Right ventricle myocardium superior (tissue), 1 donor: ENCODE data around the gene PPP1R9B. TPM values are rescaled to one million over a fixed set of nuclear protein-coding genes. Genes with fewer than 3 reads are reported as not detected.

Experiments
- ATAC-seq: fragments of 200-7000 bp; cut with Tn5 transposase; one replicate; pipeline ENCODE4 v1.9.1; 2020; ENCODE audit warnings: mild to moderate bottlenecking; ENCODE audit not compliant: poor library complexity
- DNase-seq: peaks from one replicate; pipeline ENCODE4 v3.0.0-alpha.2; 2020
- intact Hi-C: fragments of 100-400 bp; cut with DNase I; formaldehyde crosslinking; loops from one replicate; pipeline ENCODE4 v1.11.2; 2022
- total RNA-seq: library from RNA; stranded (reverse); fragmentation: NEBNext Ultra II Directional; extraction: Animal tissue kit (Norgen Biotek cat#: 25700); gene quantifications from one replicate; pipeline ENCODE4 v1.2.1, GENCODE V29; 2021
- donor health status: DM: no; HTN: yes; CAD: no; lungs with severe emphysema.

The PPP1R9B gene
- total RNA-seq, 1 donor from 2014 or later, result 35.4 TPM

DNA sequence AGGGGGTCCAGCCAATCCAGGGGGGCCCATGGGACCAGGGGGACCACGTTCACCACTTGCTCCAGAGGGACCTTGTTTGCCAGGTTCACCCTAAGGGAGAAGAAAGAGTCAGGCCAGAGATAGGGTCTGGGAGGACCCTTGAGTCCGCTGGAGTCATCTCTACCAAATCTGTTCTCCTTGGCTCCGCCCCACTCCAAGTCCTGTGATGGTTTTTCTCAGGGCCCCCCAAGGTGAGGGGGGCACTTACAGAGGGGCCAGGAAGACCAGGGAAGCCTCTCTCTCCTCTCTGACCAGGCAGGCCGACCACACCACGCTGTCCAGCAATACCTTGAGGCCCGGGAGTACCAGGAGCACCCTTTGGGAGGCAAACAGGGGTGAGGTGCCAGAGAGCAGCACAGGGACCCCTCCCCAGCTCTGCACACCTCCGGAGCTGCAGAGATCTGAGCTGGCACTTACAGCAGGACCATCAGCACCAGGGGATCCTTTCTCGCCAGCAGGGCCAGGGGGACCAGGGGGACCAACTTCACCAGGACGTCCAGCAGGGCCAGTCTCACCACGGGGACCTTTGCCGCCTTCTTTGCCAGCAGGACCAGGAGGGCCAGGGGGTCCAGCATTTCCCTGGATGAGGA, 38.6 kb upstream of the PPP1R9B start:
- ATAC-seq, result no peak
- intact Hi-C loops, result no loop called here
- DNase-seq, result no peak

DNA sequence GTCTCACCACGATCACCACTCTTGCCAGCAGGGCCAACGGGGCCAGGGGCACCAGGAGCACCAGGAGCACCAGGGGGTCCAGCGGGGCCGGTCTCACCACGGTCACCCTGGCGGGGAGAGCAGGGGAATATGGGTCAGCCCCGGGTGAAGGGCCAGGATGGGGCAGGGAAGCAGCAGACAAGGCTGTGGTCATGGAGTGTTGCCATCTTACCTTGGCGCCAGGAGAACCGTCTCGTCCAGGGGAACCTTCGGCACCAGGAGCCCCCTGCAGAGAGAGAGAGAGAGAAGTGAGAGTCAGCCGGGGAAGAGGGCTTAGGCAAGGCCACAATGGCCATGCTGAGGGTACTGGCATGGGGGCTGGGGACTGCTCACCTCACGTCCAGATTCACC, 38.0 kb upstream of the PPP1R9B start:
- DNase-seq (no peak), ATAC-seq (no peak)
- intact Hi-C loops, result no loop called here

DNA sequence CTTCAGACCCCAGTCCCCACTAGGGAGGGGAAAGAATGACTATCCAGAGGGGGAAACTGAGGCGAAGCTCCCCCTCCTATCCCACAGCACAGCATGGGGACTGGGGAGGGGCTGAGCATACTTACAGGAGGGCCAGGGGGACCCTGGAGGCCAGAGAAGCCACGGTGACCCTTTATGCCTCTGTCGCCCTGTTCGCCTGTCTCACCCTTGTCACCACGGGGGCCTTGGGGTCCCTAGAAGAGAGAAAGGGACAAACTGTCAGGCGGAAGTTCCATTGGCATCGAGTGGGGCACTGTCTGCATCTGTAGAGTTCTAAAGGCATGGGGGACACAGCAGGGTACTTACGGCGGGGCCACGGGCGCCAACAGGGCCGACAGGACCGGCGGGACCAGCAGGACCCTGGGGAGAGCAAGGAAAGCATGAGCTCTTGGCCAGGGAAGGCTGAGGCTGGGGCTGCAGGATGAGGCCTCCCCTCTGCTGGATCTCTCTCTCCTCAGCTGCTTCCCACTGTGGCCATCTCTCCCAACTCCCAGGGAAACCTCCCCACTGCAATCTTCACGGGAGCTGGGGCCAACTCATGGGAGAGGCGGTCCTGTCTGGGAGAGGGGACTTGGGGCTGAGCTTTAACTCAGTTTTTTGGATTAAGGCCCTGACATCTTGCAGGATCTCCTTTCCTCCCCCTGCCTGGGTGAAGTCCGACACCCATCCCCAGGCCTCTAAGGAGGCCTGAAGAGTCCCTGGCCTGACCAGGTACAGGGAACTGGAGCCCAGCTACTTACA, 37.5 kb upstream of the PPP1R9B start:
- intact Hi-C loops, result no loop called here
- no peak for DNase-seq

DNA sequence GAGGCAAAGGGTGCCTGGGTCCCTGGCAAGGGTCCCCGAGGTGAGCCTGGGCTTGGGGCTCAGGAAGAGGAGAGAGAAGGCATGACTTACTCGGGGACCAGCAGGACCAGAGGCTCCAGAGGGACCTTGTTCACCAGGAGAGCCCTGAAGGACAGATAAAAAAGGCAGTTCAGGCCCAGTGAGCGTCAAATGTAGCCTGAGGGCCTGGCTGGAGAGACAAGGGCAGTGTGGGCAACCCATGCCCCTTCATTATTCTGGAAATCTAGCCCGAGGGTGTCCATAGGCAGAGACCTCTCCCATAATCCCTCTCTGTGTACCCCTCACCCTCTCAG, 36.9 kb upstream of the PPP1R9B start:
- intact Hi-C loops, result no loop called here
- no peak for ATAC-seq
- no peak for DNase-seq

More for the DNA sequence above, 37.5 kb upstream of the PPP1R9B start:
- ATAC-seq, result no peak

DNA sequence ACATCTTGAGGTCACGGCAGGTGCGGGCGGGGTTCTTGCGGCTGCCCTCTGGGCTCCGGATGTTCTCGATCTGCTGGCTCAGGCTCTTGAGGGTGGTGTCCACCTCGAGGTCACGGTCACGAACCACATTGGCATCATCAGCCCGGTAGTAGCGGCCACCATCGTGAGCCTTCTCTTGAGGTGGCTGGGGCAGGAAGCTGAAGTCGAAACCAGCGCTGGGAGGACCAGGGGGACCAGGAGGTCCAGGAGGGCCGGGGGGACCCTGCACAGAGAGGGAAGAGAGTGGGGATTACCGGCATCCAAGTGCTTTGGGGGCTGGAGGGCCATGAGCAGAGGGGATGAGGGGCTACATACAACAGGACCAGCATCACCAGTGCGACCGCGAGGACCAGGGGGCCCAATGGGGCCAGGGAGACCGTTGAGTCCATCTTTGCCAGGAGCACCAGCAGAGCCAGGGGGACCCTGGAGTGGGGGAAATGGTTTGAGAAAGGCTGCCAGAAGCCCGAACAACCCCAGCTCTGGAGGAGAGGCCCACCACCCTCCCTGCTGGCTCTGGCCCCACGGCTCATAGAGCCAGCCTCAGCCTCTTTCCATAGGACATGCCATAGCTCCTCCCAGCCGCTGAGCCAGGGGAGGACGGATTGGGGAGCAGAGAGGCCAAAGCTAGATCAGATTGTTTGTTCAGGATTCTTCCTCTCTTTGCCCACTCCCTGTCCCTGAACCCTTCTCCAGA, 36.4 kb upstream of the PPP1R9B start:
- intact Hi-C loops, result no loop called here
- DNase-seq (no peak), ATAC-seq (no peak)

DNA sequence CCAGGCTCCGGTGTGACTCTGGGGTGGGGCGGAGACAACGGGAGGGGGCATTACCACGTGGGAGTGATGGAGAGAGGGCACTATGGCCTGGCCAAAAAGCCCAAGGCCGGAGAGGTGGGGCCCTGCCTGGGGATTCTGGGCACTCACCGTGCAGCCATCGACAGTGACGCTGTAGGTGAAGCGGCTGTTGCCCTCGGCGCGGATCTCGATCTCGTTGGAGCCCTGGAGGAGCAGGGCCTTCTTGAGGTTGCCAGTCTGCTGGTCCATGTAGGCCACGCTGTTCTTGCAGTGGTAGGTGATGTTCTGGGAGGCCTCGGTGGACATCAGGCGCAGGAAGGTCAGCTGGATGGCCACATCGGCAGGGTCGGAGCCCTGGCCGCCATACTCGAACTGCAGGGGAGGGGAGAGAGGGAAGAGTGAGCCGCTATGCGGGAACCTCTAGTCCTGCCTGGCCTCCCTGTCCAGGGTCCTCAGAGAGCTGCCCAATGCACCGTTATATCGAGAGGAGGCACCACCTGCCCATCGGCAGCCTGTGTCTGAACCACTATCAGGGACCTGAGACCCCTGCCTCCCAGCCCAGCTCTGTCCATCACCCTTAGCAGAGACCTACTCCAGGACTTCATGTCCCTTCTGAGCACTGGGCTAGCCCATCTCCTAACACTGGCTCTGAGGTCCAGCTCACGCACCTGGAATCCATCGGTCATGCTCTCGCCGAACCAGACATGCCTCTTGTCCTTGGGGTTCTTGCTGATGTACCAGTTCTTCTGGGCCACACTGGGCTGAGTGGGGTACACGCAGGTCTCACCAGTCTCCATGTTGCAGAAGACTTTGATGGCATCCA, 35.4 kb upstream of the PPP1R9B start:
- ATAC-seq (no peak), DNase-seq (no peak)
- intact Hi-C loops, result no loop called here

DNA sequence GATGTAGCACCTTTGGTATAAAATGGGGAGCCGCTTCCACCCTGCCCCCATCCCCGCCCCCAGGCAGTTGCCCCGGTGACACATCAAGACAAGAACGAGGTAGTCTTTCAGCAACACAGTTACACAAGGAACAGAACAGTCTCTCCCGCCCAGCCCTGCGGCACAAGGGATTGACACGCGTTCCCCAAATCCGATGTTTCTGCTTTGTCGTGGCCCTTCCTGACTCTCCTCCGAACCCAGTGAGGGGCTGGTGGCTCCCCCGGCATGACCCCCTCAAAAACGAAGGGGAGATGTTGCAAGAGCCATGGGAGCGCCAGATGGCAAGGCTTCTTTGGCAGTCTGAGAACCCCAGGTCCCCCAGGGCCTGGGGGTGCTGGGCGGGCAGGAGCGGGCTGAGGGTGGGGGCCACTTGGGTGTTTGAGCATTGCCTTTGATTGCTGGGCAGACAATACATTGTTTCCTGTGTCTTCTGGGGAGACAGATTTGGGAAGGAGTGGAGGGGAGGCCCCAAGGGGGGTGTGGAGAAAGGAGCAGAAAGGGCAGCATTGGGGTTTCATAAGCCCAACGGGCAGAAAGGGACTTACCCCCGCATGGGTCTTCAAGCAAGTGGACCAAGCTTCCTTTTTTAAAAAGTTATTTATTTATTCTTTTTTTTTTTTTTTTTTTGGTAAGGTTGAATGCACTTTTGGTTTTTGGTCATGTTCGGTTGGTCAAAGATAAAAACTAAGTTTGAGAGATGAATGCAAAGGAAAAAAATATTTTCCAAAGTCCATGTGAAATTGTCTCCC, 34.3 kb upstream of the PPP1R9B start:
- ATAC-seq, result peak; percentile 34
- DNase-seq, result peak; percentile 66
- intact Hi-C loops, result no loop called here

DNA sequence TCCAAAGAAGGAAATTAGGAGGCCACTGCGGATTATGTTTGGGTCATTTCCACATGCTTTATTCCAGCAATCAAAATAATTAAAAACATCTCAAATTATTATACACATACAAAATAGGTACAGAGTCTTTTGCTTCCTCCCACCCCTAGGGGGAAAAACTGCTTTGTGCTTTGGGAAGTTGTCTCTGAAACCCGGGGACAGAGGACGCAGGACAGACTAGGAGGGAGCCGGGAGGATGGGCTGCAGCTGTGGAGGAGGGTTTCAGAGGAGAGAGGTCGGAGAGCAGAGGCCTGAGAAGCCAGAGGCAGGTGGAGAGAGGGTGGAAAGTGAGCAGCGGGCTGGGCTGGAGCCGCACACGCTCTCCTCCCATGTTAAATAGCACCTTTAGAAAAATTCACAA, 33.6 kb upstream of the PPP1R9B start:
- intact Hi-C loops, result no loop called here
- DNase-seq (peak; percentile 36), ATAC-seq (no peak)

DNA sequence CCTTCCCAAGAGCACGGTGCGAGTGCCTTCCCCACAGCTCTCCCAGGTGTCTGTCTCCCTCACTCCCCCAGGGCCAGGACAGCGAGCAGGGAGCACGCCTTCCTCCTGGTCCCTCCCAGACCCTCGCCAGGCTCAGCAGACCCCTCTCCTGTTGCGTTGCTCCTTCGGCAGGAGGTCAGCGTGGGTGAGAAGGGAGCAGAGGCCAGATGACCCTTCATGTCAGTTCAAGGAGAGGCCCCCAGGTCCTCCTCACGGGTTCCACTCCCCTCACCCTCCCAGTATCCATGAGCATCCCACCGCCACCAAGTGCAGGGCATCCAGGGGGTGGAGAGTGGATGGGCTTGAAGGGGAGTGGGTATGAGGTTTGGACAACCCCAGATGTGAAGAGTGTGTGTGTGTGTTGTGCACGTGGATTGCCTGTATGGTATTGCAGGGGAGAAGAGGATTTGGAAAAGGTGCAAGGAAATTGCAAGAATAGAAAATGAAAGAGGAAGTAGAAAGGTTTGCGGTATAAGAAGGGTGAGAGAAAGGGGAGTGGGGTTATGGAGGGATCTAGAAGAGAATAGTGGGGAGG, 33.0 kb upstream of the PPP1R9B start:
- ATAC-seq (no peak), DNase-seq (peak; percentile 20)
- intact Hi-C loops, result no loop called here

DNA sequence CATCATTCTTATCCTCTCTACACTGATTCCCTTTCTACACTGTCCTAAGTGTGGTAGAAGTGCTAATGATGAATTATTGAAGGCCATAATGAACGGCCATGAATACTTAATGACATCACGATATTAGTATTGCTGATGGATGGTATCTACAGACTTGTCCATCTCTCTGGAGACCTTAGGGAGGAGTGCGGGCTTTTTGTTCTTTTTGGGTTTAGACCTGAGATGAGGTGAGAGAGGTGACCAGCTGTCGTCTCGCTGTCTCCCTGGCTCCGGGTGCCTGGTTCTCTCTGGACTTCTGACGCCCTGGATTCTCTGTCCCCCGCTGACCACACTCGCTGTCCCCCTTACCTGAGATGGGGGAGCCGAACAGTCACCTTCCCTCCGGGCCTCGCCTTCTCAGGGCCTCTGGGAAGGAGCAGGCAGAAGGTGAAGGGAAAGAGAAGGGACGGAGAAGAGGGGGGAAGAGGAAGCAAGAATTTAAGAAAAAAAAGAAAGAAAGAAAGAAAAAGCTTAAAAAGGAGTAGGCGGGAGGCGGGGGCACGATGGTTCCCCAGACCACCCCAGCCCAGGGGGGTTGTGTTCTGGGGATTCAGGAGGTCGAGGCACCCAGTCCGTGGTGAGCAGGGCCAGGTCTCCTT, 32.4 kb upstream of the PPP1R9B start:
- ATAC-seq, result no peak
- intact Hi-C loops, result no loop called here
- peak; percentile 17 for DNase-seq

DNA sequence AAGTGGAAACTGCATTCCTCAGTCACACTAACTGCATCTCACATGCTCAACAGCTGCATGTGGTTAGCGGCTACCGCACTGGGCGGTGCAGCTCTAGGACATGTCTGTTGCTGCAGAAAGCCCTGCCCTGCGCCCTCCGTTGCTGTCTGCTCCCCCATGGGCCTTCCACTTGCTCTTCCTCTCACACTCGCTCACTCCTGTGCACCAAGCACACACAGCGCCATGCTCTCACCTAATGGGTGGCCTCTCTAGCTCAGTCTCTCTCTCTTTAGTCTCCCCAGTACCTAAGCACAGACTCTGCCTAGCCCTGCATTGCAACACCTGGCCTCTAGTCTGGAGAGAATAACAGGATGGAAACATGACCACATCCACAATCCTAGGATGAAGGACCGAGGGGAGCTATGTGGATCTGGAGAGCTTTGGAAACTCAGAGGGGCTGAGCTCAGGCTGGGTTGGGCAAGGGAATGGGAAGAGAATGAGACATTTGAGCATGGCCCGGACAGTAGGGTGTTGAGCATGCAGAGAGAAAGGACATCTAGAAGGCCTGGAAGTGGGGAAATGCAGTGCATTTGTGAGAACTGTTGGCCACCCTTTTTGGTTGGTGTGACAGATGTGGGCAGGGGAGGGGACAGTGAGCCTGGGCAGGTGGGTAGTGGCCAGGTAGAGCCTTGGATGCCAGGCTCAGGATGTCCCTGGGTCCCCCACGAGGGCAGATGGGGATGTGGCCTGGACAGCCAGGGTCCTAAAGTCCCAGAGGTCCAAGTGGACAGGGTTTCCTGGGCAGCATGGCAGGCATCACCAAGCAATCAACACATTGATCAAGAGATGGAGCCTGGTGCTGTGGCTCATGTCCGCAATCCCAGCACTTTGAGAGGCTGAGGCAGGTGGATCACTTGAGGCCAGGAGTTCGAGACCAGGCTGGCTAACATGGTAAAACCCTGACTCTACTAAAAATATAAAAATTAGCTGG, 31.4 kb upstream of the PPP1R9B start:
- ATAC-seq (no peak), DNase-seq (no peak)
- intact Hi-C loops, result no loop called here

DNA sequence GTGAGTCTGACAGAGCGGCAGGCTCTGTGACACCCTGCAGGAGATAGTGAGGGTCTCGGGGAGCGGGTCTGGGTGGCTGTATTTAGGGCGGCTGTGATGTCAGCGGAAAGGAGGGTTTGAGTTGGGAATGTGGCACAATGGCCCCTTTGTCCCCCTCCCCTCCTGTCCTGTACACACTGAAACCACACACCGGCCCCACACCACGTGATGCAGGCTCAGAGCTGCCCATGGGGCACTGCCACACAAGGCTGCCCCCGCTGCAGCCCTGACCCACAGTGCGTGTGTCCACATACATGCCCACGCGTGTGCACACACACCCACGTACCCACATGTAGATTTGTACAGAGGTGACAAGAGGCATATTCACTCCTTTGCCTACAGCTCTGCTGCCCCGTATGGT, 30.7 kb upstream of the PPP1R9B start:
- intact Hi-C loops, result no loop called here
- DNase-seq (peak; percentile 33), ATAC-seq (no peak)

DNA sequence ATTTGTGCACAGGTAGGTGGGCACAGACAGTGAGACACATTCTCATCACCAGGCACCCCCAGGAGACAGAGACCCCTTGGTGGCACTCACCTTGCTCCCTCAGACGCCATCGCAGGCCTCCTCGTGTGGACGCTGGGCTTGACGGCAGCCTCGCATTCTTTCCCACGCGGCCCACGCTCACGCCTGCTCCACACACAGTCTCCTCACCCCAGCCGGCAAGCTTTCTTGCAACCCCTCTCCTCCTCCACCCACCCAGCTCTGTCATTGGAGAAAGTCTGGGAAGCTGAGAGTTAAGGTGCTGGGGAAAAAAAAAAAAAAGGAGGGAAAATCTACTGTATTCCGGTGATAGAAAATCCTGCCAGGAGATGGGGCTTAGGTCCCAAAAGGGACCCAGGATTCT, 30.1 kb upstream of the PPP1R9B start:
- intact Hi-C loops, result no loop called here
- DNase-seq (peak; percentile 31), ATAC-seq (no peak)

DNA sequence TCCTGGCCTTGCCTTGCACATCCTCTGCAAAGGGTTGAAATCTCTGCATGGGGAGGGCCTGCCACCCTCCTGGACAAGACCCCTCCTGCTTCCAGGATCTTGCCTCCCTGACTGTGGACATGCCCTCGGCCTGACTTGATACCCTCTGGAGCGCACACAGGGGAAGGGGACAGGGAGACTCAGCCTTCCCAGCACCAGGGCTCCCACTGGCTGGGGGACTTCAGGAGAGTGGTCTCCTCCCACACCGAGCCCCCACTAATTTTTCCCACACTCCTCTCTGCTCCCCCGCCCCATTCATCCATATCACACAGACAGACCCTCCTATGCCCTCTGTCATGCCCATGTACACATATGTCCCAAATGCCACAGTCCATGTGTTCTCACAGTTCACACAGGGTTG, 29.6 kb upstream of the PPP1R9B start:
- DNase-seq, result peak; percentile 12
- no peak for ATAC-seq
- intact Hi-C loops, result no loop called here

DNA sequence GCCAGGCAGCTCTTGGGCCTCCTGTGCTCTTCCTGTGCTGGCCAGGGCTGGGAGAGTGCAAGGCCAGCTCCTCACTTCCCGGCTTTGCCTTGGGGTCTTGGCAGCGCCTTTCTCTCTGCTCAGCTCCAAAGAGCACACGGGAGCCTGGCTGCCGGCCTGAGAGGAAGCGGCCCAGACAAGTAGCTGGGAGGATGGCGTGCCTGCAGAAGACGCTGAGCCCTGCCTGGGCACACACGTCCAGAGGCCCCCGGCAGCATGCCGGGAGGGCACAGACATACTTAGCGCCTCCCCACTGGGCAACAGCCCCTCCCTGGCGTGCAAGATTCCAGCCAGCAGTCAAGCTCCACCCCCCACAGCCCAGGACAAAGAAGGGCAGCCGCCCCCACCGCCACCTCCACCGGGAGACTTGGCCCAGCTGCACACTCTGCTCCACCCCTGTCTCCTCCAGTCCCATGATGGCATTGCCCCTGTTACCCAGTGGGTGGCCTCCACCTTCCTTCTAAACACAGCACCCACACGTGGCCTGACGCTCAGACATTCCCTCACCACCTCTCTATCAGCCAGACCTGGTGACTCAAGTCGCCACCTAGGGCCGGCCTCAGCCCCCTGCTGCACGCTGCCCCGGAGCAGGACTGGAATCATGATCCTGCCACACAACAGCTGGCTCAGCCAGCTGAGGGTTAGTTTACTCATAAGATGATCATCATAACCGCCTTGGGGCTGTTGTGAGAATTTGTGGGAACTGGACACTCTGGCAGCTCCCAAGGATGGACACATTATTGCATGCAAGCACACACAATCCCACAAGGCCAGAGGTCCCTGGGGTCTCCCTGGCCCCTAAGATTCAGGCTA, 27.7 kb upstream of the PPP1R9B start:
- intact Hi-C loops, result no loop called here
- ATAC-seq, result peak; percentile 86
- DNase-seq, result peak; percentile 85

DNA sequence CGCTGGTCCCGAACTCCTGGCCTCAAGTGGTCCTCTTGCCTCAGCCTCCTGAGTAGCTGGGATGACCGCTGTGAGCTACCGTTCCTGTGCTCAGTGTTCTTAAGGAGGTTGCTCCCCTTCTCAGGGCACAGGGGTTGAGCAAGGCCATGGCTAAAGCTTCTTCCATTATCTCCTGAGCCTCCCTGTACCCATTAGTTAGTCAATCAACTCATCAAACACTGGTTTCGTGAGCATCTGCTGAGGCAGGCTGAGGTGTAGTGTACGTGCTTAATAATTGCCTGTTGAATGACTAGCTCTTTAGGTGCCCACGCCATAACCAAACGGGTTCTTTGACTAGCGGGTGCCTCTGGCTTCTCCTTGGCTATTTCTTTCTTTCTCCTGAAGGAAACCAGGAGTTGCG, 27.0 kb upstream of the PPP1R9B start:
- ATAC-seq (no peak), DNase-seq (peak; percentile 19)
- intact Hi-C loops, result no loop called here
